Subcutaneous abdominal adipose tissue (tissue), 5 donors: ENCODE measurements around the gene FOXC1.

ENCODE experiments used
- H3K27ac ChIP-seq: one replicate; pipeline ENCODE4 v1.7.0; 2013; ENCODE audit warnings: low read depth, mild to moderate bottlenecking, inconsistent platforms, low read length, moderate library complexity
- H3K27me3 ChIP-seq, 5 donors: one replicate each; pipeline ENCODE4 v1.7.0; 2013; ENCODE audit warnings: low read length in 5 of 5, inconsistent platforms in 1 of 5; ENCODE audit not compliant: control insufficient read depth in 5 of 5, insufficient read depth in 4 of 5
- H3K36me3 ChIP-seq, 5 donors: one replicate each; pipeline ENCODE4 v1.7.0; 2013; ENCODE audit warnings: low read length in 5 of 5; ENCODE audit not compliant: control insufficient read depth in 5 of 5, insufficient read depth in 5 of 5
- H3K4me1 ChIP-seq, 5 donors: one replicate each; pipeline ENCODE4 v1.7.0; 2013; ENCODE audit warnings: low read length in 5 of 5, mild to moderate bottlenecking in 3 of 5, moderate library complexity in 1 of 5; ENCODE audit not compliant: control insufficient read depth in 5 of 5, insufficient read depth in 5 of 5
- H3K4me3 ChIP-seq, 5 donors: one replicate each; pipeline ENCODE4 v1.7.0; 2013; ENCODE audit warnings: low read length in 5 of 5, low read depth in 1 of 5
- H3K9ac ChIP-seq, 5 donors: one replicate each; pipeline ENCODE4 v1.7.0; 2013; ENCODE audit warnings: low read length in 5 of 5, mild to moderate bottlenecking in 4 of 5, moderate library complexity in 3 of 5
- H3K9me3 ChIP-seq, 5 donors: one replicate each; pipeline ENCODE4 v1.7.0; 2013; ENCODE audit warnings: low read length in 5 of 5; ENCODE audit not compliant: control insufficient read depth in 5 of 5
- donor health status: healthy.
- donor health status: healthy.
- donor health status: healthy.
- donor health status: healthy.
- donor health status: healthy.

Gene FOXC1

DNA sequence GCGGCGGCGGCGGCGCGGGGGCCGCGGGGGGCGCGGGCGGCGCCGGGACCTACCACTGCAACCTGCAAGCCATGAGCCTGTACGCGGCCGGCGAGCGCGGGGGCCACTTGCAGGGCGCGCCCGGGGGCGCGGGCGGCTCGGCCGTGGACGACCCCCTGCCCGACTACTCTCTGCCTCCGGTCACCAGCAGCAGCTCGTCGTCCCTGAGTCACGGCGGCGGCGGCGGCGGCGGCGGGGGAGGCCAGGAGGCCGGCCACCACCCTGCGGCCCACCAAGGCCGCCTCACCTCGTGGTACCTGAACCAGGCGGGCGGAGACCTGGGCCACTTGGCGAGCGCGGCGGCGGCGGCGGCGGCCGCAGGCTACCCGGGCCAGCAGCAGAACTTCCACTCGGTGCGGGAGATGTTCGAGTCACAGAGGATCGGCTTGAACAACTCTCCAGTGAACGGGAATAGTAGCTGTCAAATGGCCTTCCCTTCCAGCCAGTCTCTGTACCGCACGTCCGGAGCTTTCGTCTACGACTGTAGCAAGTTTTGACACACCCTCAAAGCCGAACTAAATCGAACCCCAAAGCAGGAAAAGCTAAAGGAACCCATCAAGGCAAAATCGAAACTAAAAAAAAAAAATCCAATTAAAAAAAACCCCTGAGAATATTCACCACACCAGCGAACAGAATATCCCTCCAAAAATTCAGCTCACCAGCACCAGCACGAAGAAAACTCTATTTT, 2.0 kb downstream of the FOXC1 start:
- peak overlapping the region; percentile 61 to 78 (median 70) for H3K4me3 ChIP-seq
- H3K9me3 ChIP-seq: no peaks in the 10 kb centered on the region
- H3K27ac ChIP-seq: peak overlapping the region; percentile 46
- no peaks in the 10 kb centered on the region for H3K36me3 ChIP-seq
- H3K4me1 ChIP-seq: peaks cover 1 to 57% (median 45%) of the 10 kb centered on the region in 5 donors
- H3K27me3 ChIP-seq: peaks cover 19 to 49% (median 48%) of the 10 kb centered on the region in 5 donors
- H3K9ac ChIP-seq: peak overlapping the region in 3 of 5 donors; percentile 38 to 53 (median 45)

GRCh38 chr6:1612299-1612973, 2.7 kb downstream of the FOXC1 start:
- Histone ChIP-seq H3K27ac (peak overlapping the region; percentile 46), H3K9ac (peak overlapping the region in 2 of 5 donors; percentile 21 to 38), H3K4me3 (peak overlapping the region; percentile 61 to 78 (median 70)), H3K36me3 (no peaks in the 10 kb centered on the region), H3K4me1 (peaks cover 1 to 51% (median 38%) of the 10 kb centered on the region in 5 donors), H3K27me3 (peaks cover 13 to 42% (median 41%) of the 10 kb centered on the region in 5 donors), H3K9me3 (no peaks in the 10 kb centered on the region)

DNA sequence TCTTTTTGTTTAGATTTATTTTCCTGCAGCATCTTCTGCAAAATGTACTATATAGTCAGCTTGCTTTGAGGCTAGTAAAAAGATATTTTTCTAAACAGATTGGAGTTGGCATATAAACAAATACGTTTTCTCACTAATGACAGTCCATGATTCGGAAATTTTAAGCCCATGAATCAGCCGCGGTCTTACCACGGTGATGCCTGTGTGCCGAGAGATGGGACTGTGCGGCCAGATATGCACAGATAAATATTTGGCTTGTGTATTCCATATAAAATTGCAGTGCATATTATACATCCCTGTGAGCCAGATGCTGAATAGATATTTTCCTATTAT, 3.2 kb downstream of the FOXC1 start:
- no peak overlapping the region for H3K9ac ChIP-seq
- H3K9me3 ChIP-seq: no peaks in the 10 kb centered on the region
- H3K36me3 ChIP-seq: no peaks in the 10 kb centered on the region
- peaks cover 1 to 46% (median 34%) of the 10 kb centered on the region in 5 donors for H3K4me1 ChIP-seq
- H3K27me3 ChIP-seq: peaks cover 8 to 37% (median 35%) of the 10 kb centered on the region in 5 donors
- H3K4me3 ChIP-seq: peak overlapping the region in 3 of 5 donors; percentile 36 to 70 (median 69)
- no peak overlapping the region for H3K27ac ChIP-seq

- H3K9ac ChIP-seq: peak overlapping the region in 1 of 5 donors; percentile 35
- H3K36me3 ChIP-seq: no peaks in the 10 kb centered on the region
- H3K9me3 ChIP-seq: no peaks in the 10 kb centered on the region
- H3K27ac ChIP-seq: peak overlapping the region; percentile 37
- peak overlapping the region in 4 of 5 donors; percentile 11 to 70 (median 52) for H3K4me3 ChIP-seq
- H3K4me1 ChIP-seq: peaks cover 1 to 42% (median 32%) of the 10 kb centered on the region in 5 donors
- H3K27me3 ChIP-seq: peaks cover 5 to 33% (median 32%) of the 10 kb centered on the region in 5 donors
These were observed 3.6 kb downstream of the FOXC1 start for GRCh38 chr6:1613346-1613687.

DNA sequence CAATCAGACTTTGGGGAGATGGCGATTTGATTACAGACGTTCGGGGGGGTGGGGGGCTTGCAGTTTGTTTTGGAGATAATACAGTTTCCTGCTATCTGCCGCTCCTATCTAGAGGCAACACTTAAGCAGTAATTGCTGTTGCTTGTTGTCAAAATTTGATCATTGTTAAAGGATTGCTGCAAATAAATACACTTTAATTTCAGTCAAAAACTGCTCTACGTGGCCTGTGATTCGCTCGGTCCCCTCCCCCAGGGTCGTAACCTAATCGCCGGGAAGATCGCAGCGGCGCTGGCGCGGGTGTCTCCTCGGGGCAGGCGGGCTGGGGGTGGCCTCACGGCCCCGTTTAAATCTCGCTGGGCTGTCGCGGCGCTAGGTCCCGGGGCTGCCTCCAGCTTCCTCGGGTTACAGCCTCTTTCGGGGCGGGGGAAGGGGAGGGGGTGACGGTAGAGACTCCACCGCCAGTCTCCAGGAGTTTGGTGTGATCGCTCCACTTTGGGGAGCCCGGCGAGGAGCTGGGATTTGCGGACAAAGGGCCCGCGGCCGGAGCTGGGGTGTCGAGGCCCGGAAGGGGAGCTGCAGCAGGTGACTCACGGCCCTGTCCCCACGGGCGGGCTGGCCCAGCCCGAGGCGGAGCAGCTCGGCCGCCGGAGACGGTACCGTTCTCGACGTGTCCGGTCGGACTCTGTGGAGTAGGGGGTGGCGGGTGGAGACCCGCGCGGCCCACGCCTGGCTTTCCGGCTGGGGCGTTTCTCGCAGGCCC, 4.2 kb downstream of the FOXC1 start:
- peak overlapping the region in 4 of 5 donors; percentile 11 to 70 (median 52) for H3K4me3 ChIP-seq
- H3K27me3 ChIP-seq: peaks cover 4 to 32% (median 31%) of the 10 kb centered on the region in 5 donors
- H3K9me3 ChIP-seq: no peaks in the 10 kb centered on the region
- peak overlapping the region in 2 of 5 donors; percentile 35 to 41 for H3K9ac ChIP-seq
- H3K36me3 ChIP-seq: no peaks in the 10 kb centered on the region
- peak overlapping the region; percentile 37 for H3K27ac ChIP-seq
- peaks cover 1 to 36% (median 29%) of the 10 kb centered on the region in 5 donors for H3K4me1 ChIP-seq

GRCh38 chr6:1614448-1615150, 4.9 kb downstream of the FOXC1 start:
- peaks cover 1 to 34% (median 25%) of the 10 kb centered on the region in 5 donors for H3K4me1 ChIP-seq
- H3K36me3 ChIP-seq: no peaks in the 10 kb centered on the region
- H3K9ac ChIP-seq: peak overlapping the region in 1 of 5 donors; percentile 41
- H3K27me3 ChIP-seq: peaks cover 4 to 38% (median 32%) of the 10 kb centered on the region in 5 donors
- no peaks in the 10 kb centered on the region for H3K9me3 ChIP-seq
- peak overlapping the region; percentile 37 for H3K27ac ChIP-seq
- H3K4me3 ChIP-seq: peak overlapping the region in 4 of 5 donors; percentile 11 to 70 (median 52)

DNA sequence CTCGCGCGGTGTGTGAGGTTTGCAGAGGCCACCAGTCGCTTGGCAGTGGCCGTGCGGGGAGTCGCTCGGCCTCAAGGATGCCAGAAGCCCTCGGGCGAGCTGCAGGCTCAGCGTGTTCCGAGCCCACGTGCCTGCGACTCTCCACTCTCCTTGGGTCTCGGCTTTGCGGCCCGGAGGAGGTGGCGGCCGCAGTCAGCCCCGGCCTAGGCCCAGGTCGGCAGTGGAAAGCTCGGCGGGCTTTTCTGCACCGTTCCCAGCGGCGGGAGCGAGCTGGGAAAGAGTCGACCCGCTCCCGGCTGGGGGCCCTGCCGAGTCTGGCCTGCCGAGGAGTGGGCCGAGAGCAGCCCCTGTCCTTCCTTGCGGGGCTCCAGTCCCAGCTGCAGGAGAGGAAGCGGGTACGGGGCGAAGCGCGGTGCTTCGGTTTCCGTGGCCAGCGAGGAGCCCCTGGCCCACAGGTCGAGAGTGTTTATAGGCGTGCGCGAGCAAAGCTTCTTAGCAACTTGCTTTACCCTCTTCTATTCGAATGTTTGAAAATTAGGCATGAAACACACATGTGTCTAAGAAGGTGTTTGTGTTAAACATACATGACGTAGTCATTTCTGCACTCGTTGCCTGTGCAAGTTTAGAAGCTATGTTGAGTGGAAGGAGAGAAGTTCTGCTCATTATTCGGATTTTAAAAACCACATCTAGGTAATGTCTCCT, 5.6 kb downstream of the FOXC1 start:
- peaks cover 6 to 44% (median 34%) of the 10 kb centered on the region in 5 donors for H3K27me3 ChIP-seq
- no peak overlapping the region for H3K27ac ChIP-seq
- H3K4me3 ChIP-seq: peak overlapping the region in 2 of 5 donors; percentile 36 to 69
- no peaks in the 10 kb centered on the region for H3K36me3 ChIP-seq
- H3K4me1 ChIP-seq: peaks cover 1 to 41% (median 31%) of the 10 kb centered on the region in 5 donors
- no peaks in the 10 kb centered on the region for H3K9me3 ChIP-seq
- H3K9ac ChIP-seq: no peak overlapping the region

GRCh38 chr6:1615853-1616420, 6.2 kb downstream of the FOXC1 start:
- H3K4me3 ChIP-seq: no peak overlapping the region
- H3K27me3 ChIP-seq: peaks cover 8 to 49% (median 34%) of the 10 kb centered on the region in 5 donors

More at GRCh38 chr6:1615853-1616420, 6.2 kb downstream of the FOXC1 start:
- H3K9me3 ChIP-seq: no peaks in the 10 kb centered on the region
- H3K27ac ChIP-seq: no peak overlapping the region
- H3K36me3 ChIP-seq: no peaks in the 10 kb centered on the region
- H3K4me1 ChIP-seq: peaks cover 1 to 39% (median 27%) of the 10 kb centered on the region in 5 donors
- no peak overlapping the region for H3K9ac ChIP-seq
